Measurements from ENCODE around the gene RNF224.

- no peak for TF ChIP-seq CTCF (IDR thresholded peaks at IDR 0.05)
- no peak for TF ChIP-seq EP300 (IDR thresholded peaks at IDR 0.05)
- no peak for TF ChIP-seq POLR2A (IDR thresholded peaks at IDR 0.05)
Measured at GRCh38 chr9:137276473-137277328, 49.4 kb downstream of the RNF224 start.

All from suprapubic skin (tissue), 3 donors.